Measurements from ENCODE around the gene EXOC3.
"Not testable (repeated sequence)": the region's sequence is repeated elsewhere in the genome, so short reads cannot be mapped to it uniquely, and the experiment has no call there.

Gene EXOC3

GRCh38 chr5:399296-400281 is 43.4 kb upstream of the EXOC3 start:
- H4K20me1 ChIP-seq (ENCODE audit: insufficient read depth), result no peaks in the 10 kb centered on the region
- no peak overlapping the region for H3K27ac ChIP-seq
- no peak overlapping the region for H3K9ac ChIP-seq
- H3K27me3 ChIP-seq (ENCODE audit: insufficient read depth, low read depth), result no peaks in the 10 kb centered on the region; the same call in 1 of the 2 replicates
- H2AFZ ChIP-seq (ENCODE audit: low read depth), result no peak overlapping the region
- no peak overlapping the region for H3K4me2 ChIP-seq
- no peaks in the 10 kb centered on the region for H3K79me2 ChIP-seq (ENCODE audit: insufficient read depth, low read depth)
- no peak overlapping the region for H3K4me3 ChIP-seq (IDR thresholded peaks at IDR 0.05; ENCODE audit: insufficient read depth, low read depth, low read length)
- no peak for TF ChIP-seq CTCF (conservative IDR thresholded peaks at IDR 0.05; ENCODE audit: low read depth, low read length)
- no peaks in the 10 kb centered on the region for H3K4me1 ChIP-seq (ENCODE audit: low read depth, poor library complexity, severe bottlenecking)
- no peaks in the 10 kb centered on the region for H3K36me3 ChIP-seq (ENCODE audit: insufficient read depth)

- Histone ChIP-seq H3K79me2 (ENCODE audit: insufficient read depth, low read depth) (no peaks in the 10 kb centered on the region), H2AFZ (ENCODE audit: low read depth) (no peak overlapping the region), H4K20me1 (ENCODE audit: insufficient read depth) (no peaks in the 10 kb centered on the region), H3K4me1 (ENCODE audit: low read depth, poor library complexity, severe bottlenecking) (no peaks in the 10 kb centered on the region), H3K4me3 (IDR thresholded peaks at IDR 0.05; ENCODE audit: insufficient read depth, low read depth, low read length) (no peak overlapping the region), H3K36me3 (ENCODE audit: insufficient read depth) (no peaks in the 10 kb centered on the region), H3K9ac (no peak overlapping the region), H3K27me3 (ENCODE audit: insufficient read depth, low read depth) (no peaks in the 10 kb centered on the region; the same call in 1 of the 2 replicates), H3K27ac (no peak overlapping the region), H3K4me2 (no peak overlapping the region)
- no peak for TF ChIP-seq CTCF (conservative IDR thresholded peaks at IDR 0.05; ENCODE audit: low read depth, low read length)
Measured at GRCh38 chr5:400282-401145, 42.5 kb upstream of the EXOC3 start.

- H3K36me3 ChIP-seq (ENCODE audit: insufficient read depth), result no peaks in the 10 kb centered on the region
- H3K79me2 ChIP-seq (ENCODE audit: insufficient read depth, low read depth), result no peaks in the 10 kb centered on the region
- H3K4me1 ChIP-seq (ENCODE audit: low read depth, poor library complexity, severe bottlenecking), result no peaks in the 10 kb centered on the region
- TF ChIP-seq CTCF (conservative IDR thresholded peaks at IDR 0.05; ENCODE audit: low read depth, low read length), result no peak
- H2AFZ ChIP-seq (ENCODE audit: low read depth), result no peak overlapping the region
- no peak overlapping the region for H3K27ac ChIP-seq
- no peak overlapping the region for H3K4me3 ChIP-seq (IDR thresholded peaks at IDR 0.05; ENCODE audit: insufficient read depth, low read depth, low read length)
- no peak overlapping the region for H3K9ac ChIP-seq
- no peaks in the 10 kb centered on the region for H4K20me1 ChIP-seq (ENCODE audit: insufficient read depth)
- H3K27me3 ChIP-seq (ENCODE audit: insufficient read depth, low read depth), result no peaks in the 10 kb centered on the region; the same call in 1 of the 2 replicates
- no peak overlapping the region for H3K4me2 ChIP-seq
Measured at GRCh38 chr5:401146-402034, 41.6 kb upstream of the EXOC3 start.

- H3K4me2 ChIP-seq; H3K27ac ChIP-seq; H4K20me1 ChIP-seq (ENCODE audit: insufficient read depth); H3K9ac ChIP-seq; H3K4me1 ChIP-seq (ENCODE audit: low read depth, poor library complexity, severe bottlenecking); H3K36me3 ChIP-seq (ENCODE audit: insufficient read depth); H3K79me2 ChIP-seq (ENCODE audit: insufficient read depth, low read depth); H3K4me3 ChIP-seq (IDR thresholded peaks at IDR 0.05; ENCODE audit: insufficient read depth, low read depth, low read length); H3K27me3 ChIP-seq (ENCODE audit: insufficient read depth, low read depth); H2AFZ ChIP-seq (ENCODE audit: low read depth): not testable (repeated sequence)
Measured at GRCh38 chr5:402219-402614, 40.8 kb upstream of the EXOC3 start.
